ENCODE results near the gene CLIC3. TPM values are rescaled to one million over a fixed set of nuclear protein-coding genes. Genes with fewer than 3 reads are reported as not detected.

CLIC3 gene
- total RNA-seq, 3 donors from 2014 or later (not counting 1 experiment from before 2014, with no cell fraction given), result 144 to 286 (median 161) TPM

DNA sequence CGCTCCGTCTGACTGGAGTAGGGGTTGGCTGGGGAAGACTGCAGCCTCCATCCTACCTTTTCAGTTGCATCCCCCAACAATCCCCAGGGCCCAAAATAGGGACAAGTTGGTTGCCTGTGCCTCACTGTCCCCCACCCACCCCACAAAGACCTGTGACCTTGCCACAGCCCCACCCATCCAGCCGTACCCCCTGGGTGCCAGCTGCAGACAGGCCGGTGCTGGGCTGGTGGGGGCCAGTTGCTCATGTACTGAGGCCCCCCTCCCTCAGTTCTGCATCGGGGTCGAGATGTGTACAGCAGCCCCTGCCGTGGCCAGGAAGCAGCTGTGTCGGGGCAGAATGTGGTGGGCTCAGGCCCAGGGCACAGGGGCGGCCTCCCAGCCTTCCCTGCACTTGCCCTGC is 13.2 kb downstream of the CLIC3 start:
- Histone ChIP-seq H3K4me3 (ENCODE audit: low read length) (no peak overlapping the region), H3K4me1 (ENCODE audit: control insufficient read depth, insufficient read depth, low read length) (peaks cover 13% of the 10 kb centered on the region), H3K9me3 (ENCODE audit: control insufficient read depth, insufficient read depth, low read length) (no peaks in the 10 kb centered on the region), H3K36me3 (ENCODE audit: control insufficient read depth, insufficient read depth, low read length) (no peaks in the 10 kb centered on the region), H3K27me3 (ENCODE audit: control insufficient read depth, insufficient read depth, low read length) (peaks cover 11% of the 10 kb centered on the region), H3K27ac (ENCODE audit: low read length) (no peak overlapping the region)
- DNase-seq (no peak), ATAC-seq (no peak)
- Mint-ChIP-seq H3K36me3 (no peaks in the 10 kb centered on the region), H3K4me3 (no peak overlapping the region), H3K27ac (no peak overlapping the region), H3K9me3 (no peaks in the 10 kb centered on the region), H3K4me1 (peaks cover 0 to 7% of the 10 kb centered on the region in 2 donors), H3K27me3 (ENCODE audit: low read depth in 2 of 2) (peaks cover 0 to 11% of the 10 kb centered on the region in 2 donors)
- TF ChIP-seq, protein P1, sequence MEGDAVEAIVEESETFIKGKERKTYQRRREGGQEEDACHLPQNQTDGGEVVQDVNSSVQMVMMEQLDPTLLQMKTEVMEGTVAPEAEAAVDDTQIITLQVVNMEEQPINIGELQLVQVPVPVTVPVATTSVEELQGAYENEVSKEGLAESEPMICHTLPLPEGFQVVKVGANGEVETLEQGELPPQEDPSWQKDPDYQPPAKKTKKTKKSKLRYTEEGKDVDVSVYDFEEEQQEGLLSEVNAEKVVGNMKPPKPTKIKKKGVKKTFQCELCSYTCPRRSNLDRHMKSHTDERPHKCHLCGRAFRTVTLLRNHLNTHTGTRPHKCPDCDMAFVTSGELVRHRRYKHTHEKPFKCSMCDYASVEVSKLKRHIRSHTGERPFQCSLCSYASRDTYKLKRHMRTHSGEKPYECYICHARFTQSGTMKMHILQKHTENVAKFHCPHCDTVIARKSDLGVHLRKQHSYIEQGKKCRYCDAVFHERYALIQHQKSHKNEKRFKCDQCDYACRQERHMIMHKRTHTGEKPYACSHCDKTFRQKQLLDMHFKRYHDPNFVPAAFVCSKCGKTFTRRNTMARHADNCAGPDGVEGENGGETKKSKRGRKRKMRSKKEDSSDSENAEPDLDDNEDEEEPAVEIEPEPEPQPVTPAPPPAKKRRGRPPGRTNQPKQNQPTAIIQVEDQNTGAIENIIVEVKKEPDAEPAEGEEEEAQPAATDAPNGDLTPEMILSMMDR (IDR thresholded peaks at IDR 0.05), result no peak
- intact Hi-C loops (cut with micrococcal nuclease), result no loop called here
- WGBS (ENCODE audit: insufficient coverage), result 56% methylated on average over 7 of the region's 9 CpGs

DNA sequence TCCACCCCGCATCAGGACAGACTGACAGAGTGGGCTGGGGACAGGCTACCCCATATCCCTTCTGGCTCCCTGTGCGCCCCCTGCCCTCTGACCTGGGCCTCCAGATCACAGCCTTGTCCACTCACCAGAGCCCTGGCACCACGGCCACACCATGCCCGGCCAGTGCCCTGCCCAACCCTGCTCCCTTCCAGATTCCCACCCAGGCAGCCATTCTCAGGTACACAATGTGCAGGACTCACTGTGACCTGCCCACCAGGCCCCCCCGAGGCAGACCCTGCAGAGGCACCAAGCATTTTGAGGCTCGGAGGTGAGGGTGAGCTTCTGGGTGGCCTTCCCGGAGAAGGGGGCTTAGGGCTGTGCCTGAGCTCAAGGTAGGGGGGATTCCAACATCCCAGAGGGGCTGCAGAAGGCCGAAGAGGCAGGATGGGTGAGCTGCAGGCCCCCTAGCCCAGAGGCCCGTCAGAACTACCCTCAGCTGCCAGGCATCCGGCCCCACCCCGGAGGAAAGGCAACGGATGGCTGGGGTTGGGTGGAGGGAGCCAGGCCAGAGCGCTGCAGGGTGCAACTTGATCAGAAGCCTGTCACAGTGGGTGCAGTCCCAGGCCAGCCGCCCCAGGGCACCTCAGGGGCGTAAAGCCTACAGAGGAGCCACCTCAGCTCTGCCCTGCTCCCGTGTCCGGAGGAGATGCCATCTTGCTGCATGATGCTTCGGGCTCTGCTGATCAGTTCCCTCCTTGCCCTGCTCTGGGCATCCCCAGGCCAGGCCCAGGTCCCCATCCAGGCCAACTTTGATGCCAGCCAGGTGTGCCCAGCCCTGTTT is 13.9 kb downstream of the CLIC3 start, which contains the start of gene LCNL1:
Gene LCNL1 (plus strand): TSS at position 762 of the 820 bp plus-strand sequence. CDS start 594 bp downstream, outside the sequence.
- peaks cover 10% of the 10 kb centered on the region for H3K27me3 ChIP-seq (ENCODE audit: control insufficient read depth, insufficient read depth, low read length)
- H3K27ac ChIP-seq (ENCODE audit: low read length), result no peak within 1 kb of the TSS
- H3K9me3 Mint-ChIP-seq, result no peaks in the 10 kb centered on the region
- H3K4me3 Mint-ChIP-seq, result no peak within 1 kb of the TSS
- no peak within 1 kb of the TSS for H3K4me3 ChIP-seq (ENCODE audit: low read length)
- H3K4me1 Mint-ChIP-seq, result peaks cover 0 to 9% of the 10 kb centered on the region in 2 donors
- TF ChIP-seq, protein P1 (IDR thresholded peaks at IDR 0.05), result no peak
- H3K36me3 Mint-ChIP-seq, result no peaks in the 10 kb centered on the region
- no peaks in the 10 kb centered on the region for H3K9me3 ChIP-seq (ENCODE audit: control insufficient read depth, insufficient read depth, low read length)
- WGBS (ENCODE audit: insufficient coverage), result 86% methylated on average over 18 of the region's 18 CpGs
- peak within 1 kb of the TSS in 1 of 2 donors; percentile 2 for H3K27ac Mint-ChIP-seq
- ATAC-seq (no peak), DNase-seq (no peak)
- intact Hi-C loops (cut with micrococcal nuclease), result no loop called here
- no peaks in the 10 kb centered on the region for H3K36me3 ChIP-seq (ENCODE audit: control insufficient read depth, insufficient read depth, low read length)
- H3K27me3 Mint-ChIP-seq (ENCODE audit: low read depth in 2 of 2), result peaks cover 0 to 7% of the 10 kb centered on the region in 2 donors
- peaks cover 20% of the 10 kb centered on the region for H3K4me1 ChIP-seq (ENCODE audit: control insufficient read depth, insufficient read depth, low read length)

DNA sequence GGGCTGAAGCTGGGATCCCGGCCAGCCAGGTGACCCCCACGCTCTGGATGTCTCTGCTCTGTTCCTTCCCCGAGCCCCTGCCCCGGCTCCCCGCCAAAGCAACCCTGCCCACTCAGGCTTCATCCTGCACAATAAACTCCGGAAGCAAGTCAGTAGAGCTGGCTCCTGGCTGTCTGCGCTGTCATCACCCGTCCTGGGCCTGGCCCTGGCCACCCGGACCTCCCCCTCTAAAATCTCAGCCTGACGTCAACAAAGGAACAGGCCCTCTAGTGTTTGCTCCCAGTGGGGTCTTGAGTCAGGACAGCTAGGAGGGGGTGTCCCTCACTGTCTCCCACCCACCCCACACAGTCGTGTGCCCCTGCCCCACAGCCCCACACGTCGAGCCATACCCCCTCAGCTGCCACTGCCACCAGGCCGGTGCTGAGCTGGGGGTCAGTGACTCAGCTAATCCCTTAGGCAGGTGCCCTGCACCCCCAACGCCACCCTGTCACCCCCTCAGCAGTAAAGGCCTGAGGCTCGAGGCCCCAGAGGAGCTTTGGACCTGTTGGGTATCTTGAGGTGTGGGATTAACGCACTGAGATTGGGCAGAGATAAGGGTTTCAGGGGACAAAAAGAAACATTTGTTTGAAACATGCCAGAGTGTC is 14.7 kb downstream of the CLIC3 start:
- DNase-seq, result no peak
- Histone ChIP-seq H3K9me3 (ENCODE audit: control insufficient read depth, insufficient read depth, low read length) (no peaks in the 10 kb centered on the region), H3K27ac (ENCODE audit: low read length) (no peak overlapping the region), H3K4me1 (ENCODE audit: control insufficient read depth, insufficient read depth, low read length) (peaks cover 27% of the 10 kb centered on the region), H3K36me3 (ENCODE audit: control insufficient read depth, insufficient read depth, low read length) (no peaks in the 10 kb centered on the region), H3K4me3 (ENCODE audit: low read length) (no peak overlapping the region), H3K27me3 (ENCODE audit: control insufficient read depth, insufficient read depth, low read length) (peaks cover 10% of the 10 kb centered on the region)
- no peak overlapping the region for H3K4me3 Mint-ChIP-seq
- no peaks in the 10 kb centered on the region for H3K36me3 Mint-ChIP-seq
- H3K9me3 Mint-ChIP-seq, result no peaks in the 10 kb centered on the region
- 81% methylated on average over 15 of the region's 17 CpGs for WGBS (ENCODE audit: insufficient coverage)
- H3K27me3 Mint-ChIP-seq (ENCODE audit: low read depth in 2 of 2), result peaks cover 0 to 7% of the 10 kb centered on the region in 2 donors
- ATAC-seq, result no peak
- TF ChIP-seq, protein P1 (IDR thresholded peaks at IDR 0.05), result no peak
- H3K4me1 Mint-ChIP-seq, result peaks cover 0 to 16% of the 10 kb centered on the region in 2 donors
- intact Hi-C loops (cut with micrococcal nuclease), result no loop called here
- no peak overlapping the region for H3K27ac Mint-ChIP-seq
